Smooth muscle cell (in vitro differentiated cells): Measurements from ENCODE around the gene ENC1. TPM values are rescaled to one million over a fixed set of nuclear protein-coding genes. Genes with fewer than 3 reads are reported as not detected.

ENCODE experiments used
- DNase-seq: peaks from one replicate; lab custom pipeline; 2025; ENCODE audit not compliant: unreplicated experiment; lab: John Stamatoyannopoulos, UW
- H2AFZ ChIP-seq: fragments of 200-600 bp; sonication (generic); 2 replicates; pipeline ENCODE4 v1.6.0; 2016; ENCODE audit warnings: antibody characterized with exemption, low read depth, mild to moderate bottlenecking
- H3F3A ChIP-seq: fragments of 200-600 bp; sonication (generic); 2 replicates; pipeline ENCODE4 v1.6.0; 2017; ENCODE audit warnings: antibody characterized with exemption, low read depth
- H3K27ac ChIP-seq: fragments of 200-600 bp; sonication (generic); 2 replicates; pipeline ENCODE4 v1.5.1; 2016; ENCODE audit warnings: low read depth, mild to moderate bottlenecking
- H3K27me3 ChIP-seq: fragments of 200-600 bp; sonication (generic); 2 replicates; pipeline ENCODE4 v1.6.1; 2016; ENCODE audit warnings: low read depth, mild to moderate bottlenecking
- H3K36me3 ChIP-seq: fragments of 200-600 bp; sonication (generic); 2 replicates; pipeline ENCODE4 v1.5.1; 2016; ENCODE audit warnings: low read depth
- H3K4me1 ChIP-seq: fragments of 200-600 bp; sonication (generic); 2 replicates; pipeline ENCODE4 v1.5.1; 2016; ENCODE audit warnings: low read depth
- H3K4me2 ChIP-seq: fragments of 200-600 bp; sonication (generic); 2 replicates; pipeline ENCODE4 v1.6.0; 2016; ENCODE audit warnings: mild to moderate bottlenecking
- H3K4me3 ChIP-seq: fragments of 200-600 bp; sonication (generic); 2 replicates; pipeline ENCODE4 v1.5.1; 2016; ENCODE audit warnings: mild to moderate bottlenecking
- H3K79me2 ChIP-seq: fragments of 200-600 bp; sonication (generic); 2 replicates; pipeline ENCODE4 v1.6.0; 2016; ENCODE audit warnings: low read depth, mild to moderate bottlenecking
- H3K9ac ChIP-seq: fragments of 200-600 bp; sonication (generic); 2 replicates; pipeline ENCODE4 v1.6.0; 2016; ENCODE audit warnings: low read depth
- H3K9me3 ChIP-seq: fragments of 200-600 bp; sonication (generic); replicated peaks from 2 replicates; pipeline ENCODE4 v1.5.1; 2016; ENCODE audit warnings: low read depth
- H4K20me1 ChIP-seq: fragments of 200-600 bp; sonication (generic); 2 replicates; pipeline ENCODE4 v1.6.0; 2016; ENCODE audit warnings: low read depth
- WGBS: methylation state at CpG from one replicate; pipeline ENCODE4 v1.1.7; 2016; ENCODE audit warnings: low lambda C conversion rate; 5-methylcytosine and 5-hydroxymethylcytosine counted together
- polyA plus RNA-seq: library from polyadenylated mRNA; unstranded; fragments of >200 nt; fragmentation: Nextera tagmentation; extraction: Ambion mirVana; gene quantifications from 2 replicates; pipeline ENCODE4 v1.2.1, GENCODE V29; 2016
- total RNA-seq: library from RNA; depleted of rRNA; stranded (reverse); fragments of >200 nt; gene quantifications from 2 replicates; pipeline ENCODE4 v1.2.3, GENCODE V29; 2014
- TF ChIP-seq, protein P1 (sequence below): fragments of 200-600 bp; sonication (generic); IDR thresholded peaks from 2 replicates; pipeline ENCODE4 v1.5.1; 2017; ENCODE audit warnings: borderline replicate concordance, mild to moderate bottlenecking, antibody characterized with exemption; ENCODE audit not compliant: insufficient read depth, poor library complexity, severe bottlenecking

Gene ENC1
- total and polyA plus RNA-seq, 2 experiments from 2014 or later, result 17.4 to 110 TPM

DNA sequence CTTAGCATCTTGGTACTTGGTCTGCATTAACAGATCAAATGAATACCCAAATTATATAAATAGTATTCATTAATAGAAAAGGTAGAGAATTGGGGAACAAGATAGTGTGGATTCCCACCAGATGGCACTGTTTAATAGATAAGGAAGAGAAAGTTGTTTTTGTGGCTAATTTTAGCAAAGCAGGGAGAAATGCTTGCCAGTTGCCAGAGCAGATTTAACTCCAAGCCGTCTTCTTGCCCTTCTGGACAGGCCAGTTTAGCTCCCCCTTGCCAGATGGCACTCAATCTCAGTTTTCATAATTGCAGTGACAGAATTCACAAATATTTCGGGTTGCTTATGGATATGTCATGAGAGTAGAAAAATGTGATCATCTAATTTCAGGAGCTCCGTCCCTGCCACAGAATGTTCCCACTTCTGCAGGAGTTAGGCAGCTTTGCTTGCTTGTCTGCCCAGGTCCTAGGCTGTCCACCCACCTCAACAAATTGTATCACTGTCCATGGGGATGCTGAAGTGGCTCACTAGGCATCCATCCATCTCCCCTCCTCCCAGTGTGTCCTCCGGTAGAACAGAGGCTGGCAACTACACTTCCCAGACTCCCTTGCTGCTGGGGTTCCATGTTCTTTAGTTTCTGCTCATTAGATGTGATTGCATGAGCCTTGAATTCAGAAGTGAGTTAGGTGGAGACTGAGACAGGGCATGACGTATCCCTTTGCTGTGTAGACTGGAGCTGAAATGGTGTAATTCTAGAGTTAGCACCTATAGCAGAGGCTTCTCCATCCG is 32.7 kb upstream of the ENC1 start:
- Histone ChIP-seq H3K27me3 (no peaks in the 10 kb centered on the region), H3K4me3 (no peak overlapping the region), H4K20me1 (no peaks in the 10 kb centered on the region), H3K27ac (no peak overlapping the region), H3K79me2 (no peaks in the 10 kb centered on the region), H3K4me1 (no peaks in the 10 kb centered on the region), H3K4me2 (no peak overlapping the region), H3K36me3 (no peaks in the 10 kb centered on the region), H3K9ac (no peak overlapping the region), H3F3A (no peaks in the 10 kb centered on the region), H3K9me3 (no peaks in the 10 kb centered on the region), H2AFZ (no peak overlapping the region)
- 67% methylated on average over 6 of the region's 6 CpGs for WGBS
- no peak for DNase-seq
- TF ChIP-seq, protein P1, sequence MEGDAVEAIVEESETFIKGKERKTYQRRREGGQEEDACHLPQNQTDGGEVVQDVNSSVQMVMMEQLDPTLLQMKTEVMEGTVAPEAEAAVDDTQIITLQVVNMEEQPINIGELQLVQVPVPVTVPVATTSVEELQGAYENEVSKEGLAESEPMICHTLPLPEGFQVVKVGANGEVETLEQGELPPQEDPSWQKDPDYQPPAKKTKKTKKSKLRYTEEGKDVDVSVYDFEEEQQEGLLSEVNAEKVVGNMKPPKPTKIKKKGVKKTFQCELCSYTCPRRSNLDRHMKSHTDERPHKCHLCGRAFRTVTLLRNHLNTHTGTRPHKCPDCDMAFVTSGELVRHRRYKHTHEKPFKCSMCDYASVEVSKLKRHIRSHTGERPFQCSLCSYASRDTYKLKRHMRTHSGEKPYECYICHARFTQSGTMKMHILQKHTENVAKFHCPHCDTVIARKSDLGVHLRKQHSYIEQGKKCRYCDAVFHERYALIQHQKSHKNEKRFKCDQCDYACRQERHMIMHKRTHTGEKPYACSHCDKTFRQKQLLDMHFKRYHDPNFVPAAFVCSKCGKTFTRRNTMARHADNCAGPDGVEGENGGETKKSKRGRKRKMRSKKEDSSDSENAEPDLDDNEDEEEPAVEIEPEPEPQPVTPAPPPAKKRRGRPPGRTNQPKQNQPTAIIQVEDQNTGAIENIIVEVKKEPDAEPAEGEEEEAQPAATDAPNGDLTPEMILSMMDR, result peak; percentile 45

DNA sequence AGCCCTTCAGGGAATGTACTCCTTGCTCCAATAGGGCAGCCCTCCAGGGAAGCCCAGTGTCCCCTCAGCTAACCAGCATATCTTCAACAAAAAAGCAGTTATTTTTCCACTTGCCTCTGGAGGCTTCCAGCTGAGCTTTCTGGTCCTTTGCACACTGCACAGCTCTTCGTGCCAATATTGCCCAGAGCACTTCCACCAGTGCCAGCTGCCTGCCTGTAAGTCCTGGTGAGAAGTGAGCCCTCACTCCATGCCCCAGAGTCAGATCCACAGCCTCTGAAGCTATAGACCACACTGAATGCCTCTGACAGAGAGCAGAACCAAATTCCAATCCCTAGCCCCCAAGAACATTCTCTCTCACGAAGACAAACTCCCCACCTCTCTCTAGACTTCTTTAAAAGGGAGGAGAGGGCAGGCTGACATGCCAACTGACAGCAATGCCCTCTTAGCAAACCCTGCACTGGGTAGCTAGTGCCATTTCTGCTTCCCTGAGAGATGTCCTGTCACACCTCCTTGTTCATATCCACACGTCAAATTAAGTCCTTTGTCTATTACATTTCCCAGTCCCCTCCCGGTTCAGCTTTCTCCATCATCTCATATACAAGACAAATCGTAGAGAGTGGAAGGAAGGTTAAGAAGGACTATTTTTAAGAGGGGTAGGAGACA is 31.8 kb upstream of the ENC1 start:
- Histone ChIP-seq H3K4me1 (no peaks in the 10 kb centered on the region), H2AFZ (no peak overlapping the region), H3F3A (no peaks in the 10 kb centered on the region), H3K36me3 (no peaks in the 10 kb centered on the region), H3K27me3 (no peaks in the 10 kb centered on the region), H3K4me3 (no peak overlapping the region), H4K20me1 (no peaks in the 10 kb centered on the region), H3K79me2 (no peaks in the 10 kb centered on the region), H3K4me2 (no peak overlapping the region), H3K9me3 (no peaks in the 10 kb centered on the region), H3K9ac (no peak overlapping the region), H3K27ac (no peak overlapping the region)
- DNase-seq, result no peak
- WGBS, result 73% methylated on average over 5 of the region's 5 CpGs
- TF ChIP-seq, protein P1, result no peak

DNA sequence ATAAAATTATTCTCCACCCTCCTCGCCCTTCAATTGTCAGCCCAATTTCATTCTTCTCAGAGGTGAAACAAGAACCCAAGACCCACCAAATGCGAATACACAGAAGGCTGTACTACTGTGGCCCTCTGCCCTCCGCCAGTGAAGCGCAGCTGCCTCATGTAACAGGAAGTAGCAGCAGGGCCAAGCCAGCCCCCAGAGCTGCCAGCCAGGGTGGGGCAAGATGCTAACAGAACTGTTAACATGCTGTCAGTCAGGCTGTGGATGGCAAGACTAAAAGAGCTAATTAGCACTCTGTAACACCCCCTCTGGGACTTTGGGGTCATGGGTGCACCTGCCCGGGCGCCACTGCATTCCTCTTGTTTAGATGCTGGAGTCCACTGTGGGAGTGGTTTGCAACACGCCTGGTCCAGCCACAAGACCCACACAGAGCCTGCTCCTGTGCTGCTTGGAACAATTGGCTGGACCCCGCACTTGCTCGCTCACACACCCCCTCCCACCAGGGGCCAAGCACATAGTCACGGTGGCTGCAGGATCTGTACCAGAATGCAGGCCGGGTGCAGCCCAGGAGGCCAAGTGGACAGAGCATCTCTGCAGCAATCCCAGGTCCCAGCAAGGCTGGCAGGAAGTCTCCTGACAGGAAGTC is 30.0 kb upstream of the ENC1 start:
- Histone ChIP-seq H3K36me3 (no peaks in the 10 kb centered on the region), H4K20me1 (no peaks in the 10 kb centered on the region), H3K27me3 (no peaks in the 10 kb centered on the region), H3K79me2 (no peaks in the 10 kb centered on the region), H3K9ac (no peak overlapping the region), H3K4me1 (no peaks in the 10 kb centered on the region), H2AFZ (no peak overlapping the region), H3K27ac (no peak overlapping the region), H3F3A (peaks cover 1% of the 10 kb centered on the region), H3K9me3 (no peaks in the 10 kb centered on the region), H3K4me2 (no peak overlapping the region), H3K4me3 (no peak overlapping the region)
- DNase-seq, result no peak
- 82% methylated on average over 11 of the region's 11 CpGs for WGBS
- TF ChIP-seq, protein P1, result no peak
